HG03457 (cell line): ENCODE results near the gene KRTAP12-2.

ENCODE experiments used
- ATAC-seq: cut with Tn5 transposase; IDR thresholded peaks from one replicate; pipeline ENCODE4 v1.9.1; 2021; ENCODE audit warnings: moderate number of reproducible peaks; ENCODE audit not compliant: unreplicated experiment

KRTAP12-2 gene, protein sequence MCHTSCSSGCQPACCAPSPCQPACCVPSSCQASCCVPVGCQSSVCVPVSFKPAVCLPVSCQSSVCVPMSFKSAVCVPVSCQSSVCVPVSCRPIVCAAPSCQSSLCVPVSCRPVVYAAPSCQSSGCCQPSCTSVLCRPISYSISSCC

DNA sequence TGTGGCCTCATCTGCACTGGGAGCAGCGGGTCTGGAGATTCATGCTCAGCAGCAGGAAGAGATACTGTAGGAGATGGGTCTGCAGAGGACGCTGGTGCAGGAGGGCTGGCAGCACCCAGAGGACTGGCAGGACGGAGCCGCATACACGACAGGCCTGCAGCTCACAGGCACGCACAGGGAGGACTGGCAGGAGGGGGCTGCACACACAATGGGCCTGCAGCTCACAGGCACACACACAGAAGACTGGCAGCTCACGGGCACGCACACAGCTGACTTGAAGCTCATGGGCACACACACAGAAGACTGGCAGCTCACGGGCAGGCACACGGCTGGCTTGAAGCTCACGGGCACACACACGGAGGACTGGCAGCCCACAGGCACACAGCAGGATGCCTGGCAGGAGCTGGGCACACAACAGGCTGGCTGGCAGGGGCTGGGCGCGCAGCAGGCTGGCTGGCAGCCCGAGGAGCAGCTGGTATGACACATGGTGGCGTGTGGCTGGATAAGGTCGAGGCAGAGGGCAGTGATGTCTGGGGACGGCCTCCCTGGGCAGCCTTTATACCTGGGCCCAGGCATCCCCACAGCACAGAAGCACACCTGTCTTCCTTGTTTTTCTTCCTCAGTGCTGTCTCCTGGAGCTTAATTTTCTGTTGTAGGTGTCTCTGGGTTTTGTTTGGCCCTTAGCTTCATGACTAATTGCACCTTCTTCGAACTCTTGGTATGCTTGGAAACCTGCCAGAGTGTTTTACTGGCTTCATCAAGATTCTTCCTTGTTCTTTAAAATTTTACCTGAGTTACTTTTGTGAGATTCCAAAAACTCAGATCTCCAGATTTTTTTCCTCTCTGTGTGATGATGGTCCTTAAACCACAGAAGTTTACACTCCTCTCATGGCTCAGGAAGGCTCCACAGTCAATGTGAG lies at the start of gene KRTAP12-2:
Gene KRTAP12-2 (minus strand): TSS at position 527 of the 920 bp plus-strand sequence. CDS start 41 bp downstream, at position 486.
- no peak for ATAC-seq

DNA sequence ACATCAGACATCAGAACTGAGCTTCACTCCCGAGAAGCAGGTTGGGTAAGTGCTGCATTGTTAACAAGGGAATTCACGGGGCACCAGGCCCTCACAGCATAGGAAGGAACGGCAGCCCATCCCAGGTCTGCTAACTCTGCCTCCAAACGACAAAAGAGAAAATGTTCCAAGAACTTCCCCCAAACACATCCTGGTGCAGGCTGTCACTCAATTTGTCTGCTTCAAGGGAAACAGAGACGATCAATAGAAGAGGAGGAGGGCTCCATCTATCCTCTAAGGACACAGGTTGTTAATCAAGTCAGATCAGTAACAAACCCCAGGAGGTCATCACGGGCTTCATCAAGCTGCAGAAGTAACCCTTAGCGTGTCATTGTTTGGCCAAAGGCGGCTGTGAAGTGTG lies 48.2 kb upstream of the KRTAP12-2 start:
- no peak for ATAC-seq

DNA sequence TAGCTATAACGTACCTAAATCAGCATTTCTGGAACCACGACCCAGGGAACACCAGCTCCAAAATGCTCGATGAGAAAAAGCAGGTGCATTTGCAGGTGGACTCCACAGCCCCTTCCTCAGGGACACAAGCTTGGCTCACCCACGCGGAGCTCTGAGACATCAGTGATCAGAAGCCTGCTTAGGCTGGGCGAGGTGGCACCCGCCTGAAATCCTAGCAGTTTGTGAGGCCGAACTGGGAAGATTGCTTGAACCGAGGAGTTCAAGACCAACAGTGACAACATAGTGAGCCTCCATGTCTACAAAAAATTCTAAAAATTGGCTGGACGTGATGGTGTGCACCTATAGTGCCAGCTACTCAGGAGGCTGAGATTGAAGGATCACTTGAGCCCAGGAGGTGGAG lies 47.1 kb upstream of the KRTAP12-2 start:
- ATAC-seq: no peak

DNA sequence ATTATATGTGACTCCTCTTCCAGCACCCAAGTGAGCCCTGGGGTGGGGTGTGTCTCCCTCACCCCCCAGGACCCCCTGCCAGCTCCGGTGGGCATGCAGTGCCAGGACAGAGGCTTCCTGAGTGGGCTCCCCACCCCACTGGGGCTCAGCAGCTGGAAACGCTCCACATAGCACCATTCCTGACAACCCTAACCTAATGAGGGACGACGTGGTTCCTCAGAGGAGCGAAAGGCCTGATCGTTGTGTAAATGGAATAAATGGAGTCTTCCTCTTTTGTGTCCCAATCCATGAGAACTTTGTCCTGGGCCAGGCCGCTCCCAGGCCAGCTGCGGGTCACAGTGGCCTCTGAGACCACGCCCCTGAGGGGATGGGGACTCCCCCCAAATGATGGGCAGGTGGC lies 46.4 kb upstream of the KRTAP12-2 start:
- ATAC-seq: no peak

DNA sequence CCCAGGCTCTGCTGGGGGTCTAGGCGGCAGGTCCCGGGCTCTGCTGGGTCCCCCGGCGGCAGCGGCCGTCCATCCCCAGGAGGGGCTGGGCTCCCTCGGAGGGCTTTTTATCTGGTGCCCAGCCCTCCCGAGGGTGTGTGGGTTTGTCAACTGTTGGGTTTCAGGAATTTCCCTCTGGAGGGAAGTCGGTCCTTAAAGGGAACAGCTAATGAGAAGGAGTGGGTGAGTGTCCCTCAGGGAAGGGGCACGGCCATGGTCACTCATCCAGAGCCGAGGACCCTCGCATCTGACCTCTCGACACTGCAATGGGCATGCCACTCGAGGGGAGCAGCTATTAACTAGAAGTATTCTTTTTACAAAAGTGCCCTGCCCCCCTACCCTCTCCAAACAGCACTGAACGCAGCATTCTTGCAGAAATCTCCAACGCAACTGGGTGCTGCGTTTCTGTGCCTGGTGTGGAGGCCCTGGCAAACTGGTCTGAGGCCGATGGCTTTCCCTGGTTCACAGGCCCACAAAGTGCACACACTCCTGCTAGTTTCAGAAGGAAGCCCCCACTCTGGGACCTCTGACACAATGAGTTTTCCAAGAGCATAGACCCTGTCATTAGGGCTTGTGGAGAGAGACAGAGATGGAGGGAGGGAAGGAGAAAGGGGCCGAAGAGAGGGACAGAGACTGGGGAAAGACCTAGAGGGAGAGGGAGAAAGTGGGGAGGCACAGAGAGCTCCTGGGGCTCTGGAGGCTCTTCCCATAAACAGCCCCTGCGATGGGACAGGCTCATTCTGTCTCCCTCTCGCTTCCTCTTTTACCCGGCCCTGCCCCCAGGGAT lies 45.7 kb upstream of the KRTAP12-2 start:
- no peak for ATAC-seq

DNA sequence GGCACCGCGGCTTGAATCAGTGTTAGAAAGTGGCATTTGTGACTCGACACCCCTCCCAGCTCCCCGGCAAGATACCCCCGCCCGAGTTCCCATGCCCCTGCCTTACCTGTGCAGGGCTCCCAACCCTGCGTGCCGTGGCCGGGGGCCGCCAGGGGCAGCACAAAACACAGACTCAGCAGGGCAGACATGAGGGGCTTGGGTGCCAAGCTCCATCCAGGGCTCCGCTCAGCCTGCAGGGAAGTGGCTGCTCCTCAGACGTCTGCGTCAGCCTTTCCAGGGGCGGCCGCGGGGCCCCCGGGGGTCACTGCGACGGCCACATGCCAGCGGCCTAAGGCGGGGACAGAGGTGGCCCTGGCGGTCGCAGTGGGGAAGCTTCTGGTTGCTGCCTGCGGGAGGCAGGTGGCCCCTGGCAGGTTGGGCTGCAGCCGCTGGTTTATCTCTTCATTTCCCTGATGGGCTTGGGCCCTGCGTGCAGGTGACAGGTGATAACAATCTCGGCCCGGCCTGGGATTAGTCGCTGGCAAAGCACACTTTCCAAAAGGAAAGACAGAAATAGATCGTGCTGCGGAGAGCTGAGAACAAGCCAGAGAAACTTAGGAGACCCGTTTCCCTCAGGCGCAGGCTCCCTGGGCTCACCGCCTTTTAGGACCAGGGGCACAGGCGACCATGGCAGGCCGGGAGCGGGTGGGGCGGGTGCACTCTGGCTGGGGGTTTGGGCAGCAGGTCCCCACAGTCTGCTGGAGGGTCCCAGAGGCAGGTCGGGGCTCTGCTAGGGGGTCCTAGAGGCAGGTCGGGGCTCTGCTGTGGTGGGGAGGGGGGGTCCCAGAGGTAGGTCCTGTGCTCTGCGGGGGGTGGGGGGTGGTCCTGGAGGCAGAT lies 44.8 kb upstream of the KRTAP12-2 start, which contains the start of gene TSPEAR:
Gene TSPEAR (minus strand): TSS at position 246 of the 876 bp plus-strand sequence. CDS start 58 bp downstream, at position 188.
- no peak for ATAC-seq

DNA sequence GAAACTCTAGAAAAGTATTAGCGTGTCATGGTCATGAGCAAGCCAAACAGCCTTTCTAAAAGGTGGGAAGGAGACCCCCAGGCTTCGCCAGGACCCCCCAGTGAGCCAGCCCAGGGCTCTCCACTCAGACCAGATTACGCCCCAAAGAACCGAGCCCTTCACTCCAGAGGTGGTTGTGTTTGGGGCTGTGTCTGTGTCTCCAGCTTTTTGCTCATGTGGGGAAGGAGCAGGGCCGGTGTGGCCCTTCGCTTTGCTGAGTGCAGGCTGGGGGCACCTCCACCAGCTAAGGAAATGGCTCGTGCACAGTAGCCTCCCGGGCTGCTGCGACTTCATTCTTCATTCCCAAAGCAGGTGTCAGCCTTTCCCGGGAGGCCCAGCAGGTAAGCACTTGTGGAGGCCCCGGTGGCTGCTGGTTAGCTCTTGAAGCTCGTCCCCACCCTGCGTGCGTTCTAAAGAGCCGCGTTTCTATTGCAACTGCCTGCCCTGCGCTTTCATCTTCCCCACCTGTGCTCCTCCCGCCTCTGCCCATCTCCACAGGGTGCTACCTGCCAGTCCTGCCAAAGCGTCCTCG lies 44.1 kb upstream of the KRTAP12-2 start:
- no peak for ATAC-seq

DNA sequence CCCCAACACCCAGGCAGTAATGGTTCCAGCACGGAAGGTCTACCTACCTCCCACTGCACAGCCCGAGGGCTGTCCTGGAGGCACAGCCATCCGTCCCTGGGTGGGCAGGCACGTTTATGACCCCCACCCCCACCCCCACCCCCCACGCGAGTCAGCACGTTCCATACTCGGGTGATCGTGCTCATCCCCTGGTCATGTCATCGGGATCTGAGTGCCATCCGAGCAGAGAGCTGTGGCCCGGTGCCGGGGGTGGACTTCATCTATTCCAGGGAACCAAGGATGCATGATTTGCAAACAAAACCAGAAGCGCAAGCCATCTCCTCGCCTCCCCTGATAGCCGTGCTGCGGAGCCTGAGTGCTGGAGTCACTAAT lies 43.6 kb upstream of the KRTAP12-2 start:
- no peak for ATAC-seq

DNA sequence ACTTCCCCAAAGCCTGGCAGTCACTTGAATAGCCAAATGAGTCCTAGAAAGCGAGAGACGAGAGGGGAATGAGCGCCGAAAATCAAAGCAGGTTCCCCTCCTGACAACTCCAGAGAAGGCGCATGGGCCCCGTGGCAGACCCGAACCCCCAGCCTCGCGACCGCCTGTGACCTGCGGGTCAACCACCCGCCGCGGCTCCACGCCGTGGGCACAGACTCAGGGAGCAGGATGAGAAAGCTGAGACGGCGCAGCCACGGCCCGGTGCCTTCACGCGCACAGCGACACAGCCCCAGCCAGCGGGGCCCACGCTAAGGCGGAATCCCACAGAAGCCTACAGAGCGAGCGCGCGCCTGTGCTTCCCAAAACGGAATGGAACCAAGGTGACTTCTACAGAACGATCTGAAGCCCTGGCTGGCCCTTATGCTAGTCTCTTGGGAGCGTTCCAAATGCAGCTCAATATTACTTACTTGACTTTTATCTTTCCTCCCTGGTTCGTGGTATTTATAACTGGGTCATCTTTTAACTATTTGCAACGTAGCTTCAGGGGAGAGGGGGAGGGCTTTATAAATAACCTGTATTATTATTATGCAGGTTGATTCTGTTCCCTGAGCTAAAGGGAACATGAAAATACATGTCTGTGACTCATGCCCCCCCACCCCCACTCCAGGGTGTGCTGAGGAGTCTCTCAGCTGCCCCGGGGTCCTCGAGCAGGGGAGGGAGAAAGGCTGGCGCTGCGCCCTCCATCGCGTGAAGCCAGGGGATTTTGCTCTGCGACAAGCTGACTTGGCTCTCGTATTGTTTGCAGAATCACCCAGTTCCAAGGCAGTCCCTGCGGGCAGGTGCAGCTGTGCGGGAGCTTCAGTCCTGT lies 42.9 kb upstream of the KRTAP12-2 start:
- ATAC-seq: no peak

DNA sequence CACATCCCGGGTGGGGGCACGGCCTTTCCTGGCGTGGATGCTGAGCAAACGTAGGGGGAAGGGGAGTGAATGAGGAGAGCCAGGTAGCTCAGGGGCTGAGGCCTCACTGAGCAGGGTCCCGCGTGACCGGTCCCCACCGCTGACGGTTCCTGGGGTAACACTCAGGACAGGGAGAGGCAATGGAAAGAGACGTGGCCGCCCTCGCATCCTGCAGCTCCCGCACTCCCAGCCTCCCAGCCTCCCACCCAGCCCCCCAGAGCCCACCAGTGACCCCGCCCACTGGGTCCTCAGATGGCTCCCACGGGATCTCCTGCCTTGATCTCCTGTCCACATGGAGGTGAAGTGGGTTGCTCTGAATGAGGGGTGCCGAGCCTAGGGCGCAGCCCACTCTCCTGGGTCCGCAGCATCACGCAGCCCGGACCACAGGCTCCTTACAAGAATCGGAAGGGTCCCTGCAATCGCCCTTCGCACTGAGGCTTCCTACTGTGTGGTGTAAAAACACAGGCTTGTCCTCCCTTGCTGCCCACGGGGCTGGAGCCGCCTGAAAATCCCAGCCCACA lies 42.2 kb upstream of the KRTAP12-2 start:
- ATAC-seq: no peak

DNA sequence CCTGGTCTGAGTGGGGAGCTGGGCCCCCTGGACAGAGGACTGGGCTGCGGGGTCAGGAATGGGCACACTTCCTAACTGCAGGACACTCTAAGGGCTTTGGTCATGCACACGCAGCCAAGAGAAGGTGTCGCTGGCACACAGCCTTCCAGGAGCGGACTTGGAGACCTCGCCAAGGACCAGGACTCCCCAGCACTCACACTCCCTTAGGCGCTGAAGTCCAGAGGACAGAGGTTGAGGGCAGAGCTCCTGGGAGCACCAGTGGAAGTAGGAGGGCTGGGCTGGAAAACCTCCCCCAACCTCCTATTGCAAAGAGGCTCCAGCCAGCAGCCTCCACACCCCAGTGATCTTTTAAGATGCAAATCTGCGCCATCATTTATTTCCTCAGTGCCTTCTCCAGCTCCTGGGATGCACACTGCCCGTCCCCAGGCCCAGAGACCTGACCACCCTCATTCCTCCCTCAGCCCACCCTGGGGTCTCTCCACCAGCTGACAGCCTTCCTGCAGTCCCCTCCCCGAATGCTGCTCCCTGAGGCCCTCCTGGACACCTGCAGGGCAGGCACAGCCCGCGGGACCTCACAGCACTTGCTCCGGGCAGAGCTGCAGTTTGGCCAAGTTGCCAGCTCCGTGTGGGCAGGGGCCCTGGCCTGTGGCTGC lies 41.6 kb upstream of the KRTAP12-2 start:
- no peak for ATAC-seq

DNA sequence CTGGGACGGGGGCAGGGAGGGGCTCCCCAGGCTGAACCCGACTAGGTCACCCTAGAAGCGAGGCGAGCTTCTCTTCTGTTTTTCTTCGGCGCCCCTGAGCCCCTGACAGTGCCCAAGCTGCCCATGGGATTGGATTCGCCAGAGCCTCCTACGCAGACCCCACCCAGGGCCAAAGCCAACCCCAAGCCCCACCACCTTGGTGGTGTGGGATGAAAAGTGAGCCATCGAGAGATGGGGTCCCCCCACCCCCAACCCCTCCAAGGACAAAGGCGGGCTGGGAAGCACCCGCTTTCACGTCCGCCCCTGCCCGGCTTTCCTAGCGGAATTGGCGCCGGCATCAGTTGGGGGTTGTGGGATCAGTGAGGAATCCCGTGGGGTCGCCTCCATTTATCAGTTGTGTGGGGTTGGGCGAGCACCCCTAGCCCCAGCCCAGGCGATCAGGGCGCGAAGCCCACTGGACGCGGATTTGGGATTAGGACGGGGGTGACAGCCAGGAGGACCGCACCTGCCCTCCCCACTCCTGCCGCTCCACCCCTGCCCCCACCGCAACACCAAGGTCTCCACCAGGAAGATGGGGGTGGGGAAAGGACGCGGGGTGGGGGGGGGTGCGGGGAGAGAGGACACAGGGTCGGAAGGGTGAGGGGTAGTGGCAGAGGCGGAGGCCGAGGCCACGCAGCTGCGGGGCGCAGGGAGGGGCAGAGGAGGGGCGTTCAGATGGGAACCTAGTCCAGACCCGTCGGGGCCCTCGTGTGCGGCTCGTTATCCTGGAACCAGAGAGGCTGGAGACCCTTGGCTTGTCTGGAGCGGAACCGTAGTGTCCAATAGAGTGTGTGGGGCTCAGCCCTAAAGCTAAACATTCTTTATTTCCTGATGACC lies 40.2 kb upstream of the KRTAP12-2 start:
- ATAC-seq: no peak

DNA sequence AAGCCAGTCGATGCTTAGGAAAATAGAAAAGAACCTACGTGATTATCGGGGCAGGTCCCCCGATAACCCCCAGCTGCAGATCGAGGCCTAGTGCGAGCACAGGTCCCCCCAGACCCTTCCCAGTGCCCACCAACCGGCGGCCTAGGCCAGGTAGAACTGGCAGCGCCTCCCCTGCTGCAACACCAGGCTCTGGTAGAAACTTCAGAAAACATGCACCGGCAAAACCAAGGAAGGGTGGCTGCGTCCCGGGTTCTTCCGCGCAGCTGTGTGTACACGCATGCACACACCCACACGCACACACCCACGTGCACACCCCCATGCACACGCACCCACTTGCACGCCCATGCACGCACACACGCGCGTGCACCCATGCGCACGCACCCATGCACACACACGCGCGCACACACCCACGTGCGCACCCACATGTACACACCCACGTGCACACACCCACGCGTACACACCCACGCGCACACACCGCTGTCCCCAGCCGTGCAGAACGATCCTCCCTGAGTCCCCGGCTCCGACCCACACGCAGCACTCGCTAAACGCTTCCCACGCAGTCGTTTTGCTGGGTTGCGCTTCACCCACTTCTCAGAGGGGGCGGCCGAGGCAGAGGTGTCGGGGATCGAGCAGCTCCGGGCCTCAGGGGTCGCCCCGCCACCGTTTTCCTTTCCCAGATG lies 39.4 kb upstream of the KRTAP12-2 start:
- ATAC-seq: no peak

DNA sequence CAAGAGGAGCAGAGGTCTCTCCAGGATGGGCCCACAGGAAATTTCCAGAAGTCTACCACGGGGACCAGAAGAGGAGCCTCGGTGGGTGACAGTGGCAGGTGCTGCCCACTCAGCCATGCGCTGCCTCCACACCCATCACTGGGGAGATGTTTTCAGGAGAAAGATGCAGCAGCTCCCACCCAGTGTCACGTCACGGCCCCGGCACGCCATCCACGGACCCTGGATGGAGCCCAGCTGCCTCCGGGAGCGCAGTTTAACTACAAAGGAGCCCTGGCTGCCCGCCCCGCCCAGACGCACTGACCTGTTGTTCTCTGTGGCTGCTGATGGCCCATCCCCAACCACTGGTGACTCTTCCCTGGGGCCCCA lies 37.9 kb upstream of the KRTAP12-2 start:
- no peak for ATAC-seq

DNA sequence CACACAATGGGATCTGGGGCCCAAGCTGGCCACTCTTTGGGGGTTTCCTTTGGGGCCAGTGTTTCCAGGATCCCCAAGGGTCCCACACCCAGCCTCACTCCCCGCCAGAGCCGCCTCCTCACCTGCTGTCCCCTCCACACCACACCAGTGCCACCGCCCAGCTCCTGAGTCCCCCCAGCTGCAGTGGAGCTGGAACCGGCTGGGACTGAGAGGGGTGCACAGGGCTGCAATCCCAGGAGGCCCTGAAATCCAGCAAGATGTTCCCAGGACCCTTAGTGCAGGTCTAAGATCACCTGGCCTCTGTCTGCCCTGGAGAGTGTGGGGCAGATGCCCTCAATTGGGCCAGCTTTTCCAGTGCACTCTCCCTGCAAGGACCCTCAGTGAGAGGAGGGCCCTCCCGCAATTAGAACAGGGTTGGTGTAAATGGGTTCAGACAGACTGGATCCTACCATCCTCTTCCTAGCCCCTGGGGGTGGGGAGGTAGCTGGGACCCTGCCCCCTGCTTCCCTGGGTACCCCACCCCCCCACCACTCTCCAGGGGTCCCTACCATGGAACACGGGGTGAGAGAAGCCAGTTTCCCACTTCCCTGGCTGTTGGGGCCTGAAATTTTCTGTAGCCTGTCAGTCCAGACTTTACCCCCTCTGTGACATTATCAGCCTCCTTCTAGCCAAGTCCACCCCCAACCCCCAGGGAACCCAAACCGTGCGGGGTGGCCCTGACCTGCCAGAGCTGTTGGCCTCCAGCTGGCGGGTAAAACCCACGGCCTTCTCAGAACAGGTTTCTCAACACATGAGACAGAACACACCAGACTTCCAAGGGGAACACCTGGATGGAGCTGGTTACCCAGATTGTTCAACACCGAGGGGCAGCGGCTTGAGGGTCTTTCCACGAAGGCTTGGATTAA lies 37.3 kb upstream of the KRTAP12-2 start:
- no peak for ATAC-seq
